GM18511 (cell line): ENCODE measurements around the gene METAP1D.
"Not testable (repeated sequence)": the region's sequence is repeated elsewhere in the genome, so short reads cannot be mapped to it uniquely, and the experiment has no call there.

Experiments
- ATAC-seq: cut with Tn5 transposase; IDR thresholded peaks from one replicate; pipeline ENCODE4 v1.9.1; 2021; ENCODE audit warnings: mild to moderate bottlenecking, moderate library complexity; ENCODE audit not compliant: unreplicated experiment

The METAP1D gene

GRCh38 chr2:171999604-172000469 lies at the start of gene METAP1D:
TSS of gene METAP1D (plus strand) at chr2:171999953. CDS start at chr2:171999970, 17 bp downstream.
- ATAC-seq = peak; percentile 99

GRCh38 chr2:171952276-171952675 lies 47.5 kb upstream of the METAP1D start:
- ATAC-seq = no peak

DNA sequence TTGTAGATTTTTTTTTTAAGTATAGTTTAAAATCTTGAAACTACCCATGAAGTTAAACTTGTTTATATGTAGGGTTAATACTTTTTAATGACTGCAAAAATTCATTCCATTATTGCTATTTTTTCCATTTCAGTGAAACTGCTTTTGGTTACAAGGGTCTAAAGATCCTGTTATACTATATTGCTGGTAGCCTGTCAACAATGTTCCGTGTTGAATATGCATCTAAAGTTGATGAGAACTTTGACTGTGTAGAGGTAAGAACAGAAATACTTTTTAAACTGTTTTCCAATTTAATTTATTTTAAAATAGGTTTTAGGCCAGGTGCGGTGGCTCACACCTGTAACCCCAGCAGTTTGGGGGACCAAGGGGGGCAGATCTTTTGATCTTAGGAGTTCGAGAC lies 47.0 kb upstream of the METAP1D start:
- no peak for ATAC-seq

GRCh38 chr2:171956135-171956825 lies 43.5 kb upstream of the METAP1D start:
- no peak for ATAC-seq

DNA sequence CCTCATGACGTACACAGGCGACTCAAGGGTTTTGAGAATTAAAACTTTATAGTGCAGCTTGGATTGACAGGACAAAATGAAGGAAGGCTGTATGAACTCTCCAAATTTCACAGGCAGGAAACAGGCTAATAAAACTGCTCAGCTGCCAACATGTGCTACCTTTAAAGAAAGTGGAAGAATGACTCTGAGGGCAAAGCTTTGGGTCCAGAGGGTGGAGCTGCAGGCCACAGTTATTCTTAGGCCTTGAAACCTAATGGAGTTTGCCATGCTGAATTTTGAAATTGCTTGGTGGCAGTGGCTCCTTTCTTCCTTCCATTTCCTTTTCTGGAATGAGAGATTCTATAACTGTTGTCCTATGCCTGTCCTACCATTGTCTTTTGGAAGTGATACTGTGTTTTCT lies 42.7 kb upstream of the METAP1D start:
- no peak for ATAC-seq

DNA sequence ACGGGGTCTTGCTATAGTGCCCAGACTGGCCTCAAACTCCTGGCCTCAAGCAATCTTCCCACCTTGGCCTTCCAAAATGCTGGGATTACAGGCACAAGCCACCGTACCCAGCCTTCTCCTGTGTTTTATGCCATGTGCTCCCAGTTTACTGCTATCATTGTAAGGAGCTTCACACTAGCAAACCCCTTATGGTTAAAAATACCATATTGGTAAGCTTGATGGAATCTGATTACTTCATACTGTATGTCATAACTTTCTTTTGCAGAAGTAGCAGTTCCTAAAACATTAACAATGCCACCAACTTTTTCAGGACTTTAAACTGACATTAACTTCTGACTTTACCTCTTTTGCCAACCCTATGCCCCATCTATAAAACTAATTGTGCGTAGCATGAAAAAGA lies 41.3 kb upstream of the METAP1D start:
- ATAC-seq = no peak

DNA sequence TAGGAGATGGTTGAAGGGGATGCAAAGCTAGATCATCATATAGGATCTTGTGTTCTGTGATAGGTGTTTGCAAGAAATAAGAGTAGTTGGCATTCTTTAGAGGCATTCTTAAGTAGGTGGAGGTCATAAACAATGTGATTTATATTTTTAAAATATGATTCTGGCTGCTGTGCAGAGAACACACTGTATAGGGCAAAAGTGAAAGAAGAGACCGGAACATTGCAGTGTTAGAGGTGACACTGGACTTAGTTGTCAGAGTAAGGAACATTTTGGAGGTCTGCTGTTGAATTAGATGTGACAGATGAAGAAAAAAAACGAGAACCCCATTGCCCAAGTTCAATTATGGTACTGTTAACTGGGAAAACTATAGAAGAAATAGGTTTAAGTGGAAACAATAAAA lies 39.8 kb upstream of the METAP1D start:
- no peak for ATAC-seq

- ATAC-seq = no peak
Measured at GRCh38 chr2:171960570-171960969, 39.2 kb upstream of the METAP1D start.

- ATAC-seq = no peak
Measured at GRCh38 chr2:171963198-171963597, 36.6 kb upstream of the METAP1D start.

GRCh38 chr2:171964308-171964707 lies 35.4 kb upstream of the METAP1D start:
- no peak for ATAC-seq

GRCh38 chr2:171965238-171965637 lies 34.5 kb upstream of the METAP1D start:
- ATAC-seq = no peak

GRCh38 chr2:171965661-171966060 lies 34.1 kb upstream of the METAP1D start:
- no peak for ATAC-seq

- ATAC-seq = no peak
Measured at GRCh38 chr2:171966235-171966634, 33.5 kb upstream of the METAP1D start.

GRCh38 chr2:171966688-171967087 lies 33.1 kb upstream of the METAP1D start:
- ATAC-seq = no peak

DNA sequence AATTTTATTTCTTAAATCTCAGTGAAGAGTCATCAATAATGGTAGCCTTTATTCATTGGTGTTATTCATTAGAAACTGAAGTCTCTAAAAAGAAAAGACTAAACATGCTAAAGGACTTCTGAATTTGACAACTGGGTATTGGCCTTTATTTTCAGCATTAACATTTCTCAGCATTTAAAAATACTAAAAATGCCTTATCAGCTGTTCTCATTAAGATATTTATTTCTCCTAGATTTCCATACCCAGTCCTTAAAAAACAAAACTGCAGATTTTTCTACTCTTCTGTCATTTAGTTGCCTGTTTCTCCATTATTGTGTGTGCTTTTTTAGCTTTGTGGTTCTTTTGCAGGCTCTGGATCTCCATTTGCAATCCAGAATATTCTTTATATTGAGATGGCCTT lies 31.2 kb upstream of the METAP1D start:
- ATAC-seq = no peak

DNA sequence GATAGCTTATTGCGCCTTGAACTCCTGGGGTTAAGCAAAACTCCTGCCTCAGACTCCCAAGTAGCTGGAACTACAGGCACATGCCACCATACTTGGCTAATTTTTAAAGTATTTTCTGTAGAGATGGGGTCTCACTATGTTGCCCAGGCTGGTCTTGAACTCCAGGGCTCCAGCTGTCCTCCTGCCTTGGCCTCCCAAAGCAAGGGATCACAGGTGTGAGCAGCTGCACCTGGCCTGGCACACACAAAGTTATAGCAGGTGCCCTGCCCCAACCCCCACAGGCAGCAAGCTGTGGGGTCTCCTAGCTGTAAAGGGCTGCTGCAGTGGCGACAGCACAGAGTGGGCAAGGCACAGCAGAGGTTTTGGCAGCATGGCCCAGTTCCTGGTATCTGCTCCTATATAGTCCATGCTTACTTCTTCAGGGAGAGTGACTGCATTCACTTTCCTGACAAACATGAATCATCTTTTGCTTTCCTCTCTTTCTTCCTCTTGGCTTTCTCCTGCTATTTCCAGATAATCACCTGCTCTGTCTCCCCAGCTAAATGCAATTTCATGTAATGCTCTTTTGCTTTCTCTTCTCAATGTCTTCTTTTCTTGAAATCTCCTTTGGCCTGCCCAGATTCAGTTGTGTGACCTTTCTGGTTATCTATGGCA lies 27.3 kb upstream of the METAP1D start:
- no peak for ATAC-seq

DNA sequence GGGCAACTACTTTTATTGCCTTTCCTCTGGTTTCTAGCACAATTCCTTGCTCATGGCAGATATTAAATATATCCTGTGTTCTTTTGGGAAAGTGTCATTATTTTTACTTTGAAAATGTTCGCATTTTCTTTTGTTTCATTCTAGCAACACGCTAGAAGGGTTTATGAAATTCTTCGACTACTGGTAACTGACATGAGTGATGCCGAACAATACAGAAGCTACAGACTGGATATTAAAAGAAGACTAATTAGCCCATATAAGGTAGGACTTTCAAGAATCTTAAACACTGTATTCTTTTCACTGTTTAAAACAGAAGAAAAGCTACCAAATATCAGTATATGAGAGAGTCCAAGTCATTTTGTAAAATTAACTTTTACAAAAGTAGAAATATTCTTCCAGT lies 20.6 kb upstream of the METAP1D start:
- ATAC-seq = no peak

DNA sequence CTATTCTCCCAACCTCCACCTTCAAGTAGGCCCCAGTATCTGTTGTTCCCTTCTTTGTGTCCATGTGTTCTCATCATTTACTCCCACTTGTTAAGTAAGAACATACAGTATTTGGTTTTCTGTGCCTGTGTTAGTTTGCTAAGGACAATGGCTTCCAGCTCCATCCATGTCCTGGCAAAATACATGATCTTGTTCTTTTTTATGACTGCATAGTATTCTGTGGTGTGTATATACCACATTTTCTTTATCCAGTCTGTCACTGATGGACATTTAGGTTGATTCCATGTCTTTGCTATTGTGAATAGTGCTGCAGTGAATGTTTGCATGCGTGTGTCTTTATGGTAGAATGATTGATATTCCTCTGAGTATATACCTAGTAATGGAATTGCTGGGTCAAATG lies 15.8 kb upstream of the METAP1D start:
- not testable (repeated sequence) for ATAC-seq

DNA sequence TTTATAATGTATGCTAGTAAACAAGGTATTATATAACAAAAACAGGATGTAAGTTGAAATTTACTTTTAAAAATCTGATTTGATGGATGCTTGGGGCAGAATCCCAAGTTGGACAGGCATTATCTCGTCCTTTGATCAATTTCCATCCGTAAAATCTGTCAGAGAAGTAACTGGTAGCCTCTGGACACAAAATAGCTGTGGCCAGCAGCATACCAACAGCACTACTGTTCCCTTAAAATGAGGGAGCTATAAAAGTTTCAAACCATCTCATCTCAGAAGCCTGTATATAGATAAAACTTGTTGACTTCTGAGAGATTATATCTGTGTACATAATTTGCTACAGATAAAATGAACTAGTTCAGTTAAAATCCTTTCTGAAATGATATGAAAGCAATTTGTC lies 14.7 kb upstream of the METAP1D start:
- ATAC-seq = no peak

DNA sequence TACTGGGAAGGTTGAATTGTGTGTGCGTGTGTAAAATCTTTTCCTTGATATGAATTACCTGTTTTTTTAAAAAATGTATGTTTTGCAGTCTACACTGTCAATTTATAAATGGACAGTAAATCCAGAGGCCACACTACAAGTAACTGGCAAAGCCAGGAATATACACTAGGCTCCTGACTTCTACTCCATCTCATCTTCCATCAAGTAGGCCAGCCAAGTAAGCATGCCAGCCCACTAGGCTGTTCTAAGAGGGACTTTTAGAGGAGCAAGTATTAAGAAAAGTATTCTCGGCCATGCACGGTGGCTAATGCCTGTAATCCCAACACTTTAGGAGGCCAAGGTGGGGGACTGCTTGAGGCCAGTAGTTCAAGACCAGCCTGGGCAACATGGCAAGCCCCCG lies 13.0 kb upstream of the METAP1D start:
- ATAC-seq = no peak

DNA sequence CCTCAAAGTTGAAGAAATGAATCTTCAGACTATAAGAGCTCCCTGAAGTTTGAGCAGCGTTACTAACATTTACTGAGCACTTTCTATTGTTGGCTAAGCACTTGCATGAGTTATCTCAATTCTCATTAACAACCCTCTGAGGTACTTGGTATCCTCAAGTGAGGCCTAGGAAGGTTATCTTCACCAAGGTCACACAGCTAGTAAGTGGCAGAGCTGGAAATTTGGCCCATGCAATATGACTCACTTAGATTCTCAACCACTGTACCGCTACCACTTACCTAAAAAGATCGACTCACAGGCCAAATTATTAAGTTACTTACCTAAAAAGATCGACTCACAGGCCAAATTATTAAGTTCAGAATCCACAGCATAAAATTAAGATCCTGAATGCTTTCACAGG lies 8.7 kb upstream of the METAP1D start:
- ATAC-seq = no peak

GRCh38 chr2:171995586-171995985 lies 4.2 kb upstream of the METAP1D start:
- no peak for ATAC-seq
